ENCODE results near the gene BMP4.
A peak's percentile ranks its signal among the peaks of the same experiment; 100 is the strongest.

BMP4 gene

GRCh38 chr14:53979113-53979681, 22.6 kb upstream of the BMP4 start:
- TF ChIP-seq, protein P1, sequence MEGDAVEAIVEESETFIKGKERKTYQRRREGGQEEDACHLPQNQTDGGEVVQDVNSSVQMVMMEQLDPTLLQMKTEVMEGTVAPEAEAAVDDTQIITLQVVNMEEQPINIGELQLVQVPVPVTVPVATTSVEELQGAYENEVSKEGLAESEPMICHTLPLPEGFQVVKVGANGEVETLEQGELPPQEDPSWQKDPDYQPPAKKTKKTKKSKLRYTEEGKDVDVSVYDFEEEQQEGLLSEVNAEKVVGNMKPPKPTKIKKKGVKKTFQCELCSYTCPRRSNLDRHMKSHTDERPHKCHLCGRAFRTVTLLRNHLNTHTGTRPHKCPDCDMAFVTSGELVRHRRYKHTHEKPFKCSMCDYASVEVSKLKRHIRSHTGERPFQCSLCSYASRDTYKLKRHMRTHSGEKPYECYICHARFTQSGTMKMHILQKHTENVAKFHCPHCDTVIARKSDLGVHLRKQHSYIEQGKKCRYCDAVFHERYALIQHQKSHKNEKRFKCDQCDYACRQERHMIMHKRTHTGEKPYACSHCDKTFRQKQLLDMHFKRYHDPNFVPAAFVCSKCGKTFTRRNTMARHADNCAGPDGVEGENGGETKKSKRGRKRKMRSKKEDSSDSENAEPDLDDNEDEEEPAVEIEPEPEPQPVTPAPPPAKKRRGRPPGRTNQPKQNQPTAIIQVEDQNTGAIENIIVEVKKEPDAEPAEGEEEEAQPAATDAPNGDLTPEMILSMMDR (IDR thresholded peaks at IDR 0.05; ENCODE audit: low read length, missing control alignments) = no peak
- no peak overlapping the region for H3K4me3 ChIP-seq (replicated peaks; ENCODE audit: low read depth, low read length)
- DNase-seq (ENCODE audit: low read depth) = peak; percentile 29

DNA sequence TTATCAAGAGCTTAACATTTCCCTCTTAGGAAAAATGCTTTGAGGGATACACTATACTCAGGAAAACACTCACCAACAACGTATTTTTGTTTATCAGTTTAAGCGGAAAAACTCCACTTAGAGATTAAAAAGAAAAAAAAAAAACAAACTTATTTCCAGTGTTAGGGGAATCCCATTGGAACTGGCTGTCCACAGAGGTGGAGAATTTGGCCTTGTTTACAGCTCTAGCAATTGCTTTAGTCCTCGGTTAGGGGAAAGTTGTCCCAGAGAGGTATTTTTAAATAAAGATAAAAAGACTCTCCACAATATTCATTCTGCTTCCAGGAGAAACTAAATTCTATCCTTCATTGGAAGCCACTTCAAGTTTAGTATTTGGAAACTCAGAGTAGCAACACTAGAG, 21.6 kb upstream of the BMP4 start:
- H3K4me3 ChIP-seq (replicated peaks; ENCODE audit: low read depth, low read length) = no peak overlapping the region
- TF ChIP-seq, protein P1 (IDR thresholded peaks at IDR 0.05; ENCODE audit: low read length, missing control alignments) = no peak
- DNase-seq (ENCODE audit: low read depth) = no peak

- DNase-seq (ENCODE audit: low read depth) = no peak
- TF ChIP-seq, protein P1 (IDR thresholded peaks at IDR 0.05; ENCODE audit: low read length, missing control alignments) = no peak
- no peak overlapping the region for H3K4me3 ChIP-seq (replicated peaks; ENCODE audit: low read depth, low read length)
Observed at GRCh38 chr14:53975444-53975843, 18.8 kb upstream of the BMP4 start.

DNA sequence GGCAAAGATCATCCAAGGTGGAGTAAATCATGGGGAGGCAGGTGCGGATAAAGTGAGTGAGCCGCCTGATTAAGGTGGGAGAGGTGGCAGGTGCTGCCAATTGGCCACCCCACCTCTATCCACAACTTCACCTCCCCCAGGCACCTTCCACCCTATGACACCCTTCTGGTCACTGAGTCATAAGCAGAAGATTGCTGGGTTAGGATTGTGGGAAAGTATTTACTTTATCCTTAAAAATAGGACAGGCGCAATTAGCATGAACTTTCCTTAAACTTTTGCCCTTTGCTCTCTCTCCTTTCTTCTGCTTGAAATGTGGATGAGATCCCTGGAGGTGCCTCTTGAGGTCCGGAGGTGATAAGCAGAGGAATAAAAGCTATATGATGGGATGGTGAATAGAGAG, 14.9 kb upstream of the BMP4 start:
- TF ChIP-seq, protein P1 (IDR thresholded peaks at IDR 0.05; ENCODE audit: low read length, missing control alignments) = no peak
- no peak overlapping the region for H3K4me3 ChIP-seq (replicated peaks; ENCODE audit: low read depth, low read length)
- DNase-seq (ENCODE audit: low read depth) = no peak

- TF ChIP-seq, protein P1 (IDR thresholded peaks at IDR 0.05; ENCODE audit: low read length, missing control alignments) = no peak
- H3K4me3 ChIP-seq (replicated peaks; ENCODE audit: low read depth, low read length) = no peak overlapping the region
- no peak for DNase-seq (ENCODE audit: low read depth)
Observed at GRCh38 chr14:53969326-53969725, 12.7 kb upstream of the BMP4 start.

DNA sequence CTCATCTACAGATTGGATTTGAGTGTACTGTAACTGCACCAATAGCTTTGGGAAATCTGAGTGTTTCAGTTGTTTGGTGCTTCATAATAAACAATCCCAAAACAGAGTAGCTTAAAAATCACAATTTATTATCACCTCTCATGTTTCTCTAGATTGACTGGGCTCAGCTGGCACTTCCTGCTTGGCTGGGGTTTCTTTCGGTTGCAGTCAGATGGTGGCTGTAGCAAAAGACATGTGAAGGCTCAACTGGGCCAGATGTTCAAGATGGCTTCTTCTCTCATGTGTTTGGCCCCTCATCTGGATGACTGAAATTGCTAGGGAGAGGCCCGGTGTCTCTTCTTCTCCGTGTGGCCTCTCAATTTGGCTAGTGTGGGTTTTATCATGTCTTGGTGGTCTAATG, 12.1 kb upstream of the BMP4 start:
- no peak for DNase-seq (ENCODE audit: low read depth)
- no peak overlapping the region for H3K4me3 ChIP-seq (replicated peaks; ENCODE audit: low read depth, low read length)
- TF ChIP-seq, protein P1 (IDR thresholded peaks at IDR 0.05; ENCODE audit: low read length, missing control alignments) = no peak

GRCh38 chr14:53967606-53968005, 11.0 kb upstream of the BMP4 start:
- TF ChIP-seq, protein P1 (IDR thresholded peaks at IDR 0.05; ENCODE audit: low read length, missing control alignments) = no peak
- H3K4me3 ChIP-seq (replicated peaks; ENCODE audit: low read depth, low read length) = no peak overlapping the region
- no peak for DNase-seq (ENCODE audit: low read depth)

Measured in fibroblast of pulmonary artery (primary cell).